Thyroid gland (tissue), 4 donors: ENCODE measurements around the gene CFAP69. TPM values are rescaled to one million over a fixed set of nuclear protein-coding genes. Genes with fewer than 3 reads are reported as not detected.

Experiments
- DNase-seq, 2 donors: peaks; one replicate each; pipeline ENCODE4 v3.0.0-alpha.2; 2019
- H3K27ac ChIP-seq, 3 donors: fragments of 200-600 bp; sonication (generic); 1 replicate in 2 of 3; 2 replicates in 1 of 3; pipeline ENCODE4 v1.5.1; 2016 to 2019; ENCODE audit warnings: mild to moderate bottlenecking in 1 of 3, moderate library complexity in 1 of 3
- H3K27me3 ChIP-seq: fragments of 200-600 bp; sonication (generic); one replicate; pipeline ENCODE4 v1.5.1; 2019
- H3K36me3 ChIP-seq, 2 donors: fragments of 200-600 bp; sonication (generic); one replicate each; pipeline ENCODE4 v1.5.1; 2016 to 2019
- H3K4me1 ChIP-seq, 2 donors: fragments of 200-600 bp; sonication (generic); one replicate each; pipeline ENCODE4 v1.5.1; 2017 to 2019
- H3K4me3 ChIP-seq, 3 donors: fragments of 200-600 bp; sonication (generic); replicated peaks in 1 of 3; 1 replicate in 2 of 3; 2 replicates in 1 of 3; pipeline ENCODE4 v1.5.1; 2016; ENCODE audit warnings: mild to moderate bottlenecking in 1 of 3
- H3K9me3 ChIP-seq: fragments of 200-600 bp; sonication (generic); one replicate; pipeline ENCODE4 v1.5.1; 2017
- CTCF ChIP-seq, 6 experiments: fragments of 200-600 bp in 3 of 6; fragments of 450-650 bp in 3 of 6; sonication (generic) in 3 of 6; IDR thresholded peaks; one replicate each; pipeline ENCODE4 v1.5.1; 2016 to 2019; ENCODE audit warnings: antibody characterized with exemption in 6 of 6, mild to moderate bottlenecking in 2 of 6, inconsistent platforms in 1 of 6, moderate library complexity in 1 of 6
- POLR2A ChIP-seq, 2 donors: fragments of 450-650 bp; IDR thresholded peaks; one replicate each; pipeline ENCODE4 v1.6.1; 2017; ENCODE audit warnings: antibody characterized with exemption in 2 of 2, mild to moderate bottlenecking in 2 of 2, moderate library complexity in 1 of 2
- WGBS, 2 donors: methylation state at CpG; one replicate each; pipeline ENCODE4 v1.1.5; 2017; 5-methylcytosine and 5-hydroxymethylcytosine counted together
- intact Hi-C: fragments of 100-400 bp; cut with DNase I; formaldehyde crosslinking; loops from one replicate; pipeline ENCODE4 v1.15.1; 2023
- total RNA-seq, 4 donors: library from RNA; depleted of rRNA; stranded (reverse); fragments of >200 nt; gene quantifications; one replicate each; pipeline ENCODE4 v1.2.3, GENCODE V29; 2016

The CFAP69 gene
- total RNA-seq, 4 donors from 2014 or later: 12.6 to 73.8 (median 32.5) TPM

- no peak for DNase-seq
- Histone ChIP-seq H3K27me3 (no peaks in the 10 kb centered on the region), H3K9me3 (no peaks in the 10 kb centered on the region), H3K27ac (no peak overlapping the region), H3K4me1 (no peaks in the 10 kb centered on the region), H3K36me3 (no peaks in the 10 kb centered on the region), H3K4me3 (no peak overlapping the region)
- intact Hi-C loops: no loop called here
- TF ChIP-seq POLR2A (IDR thresholded peaks at IDR 0.05) (no peak), CTCF (IDR thresholded peaks at IDR 0.05) (no peak)
Measured at GRCh38 chr7:90274161-90274560, 29.2 kb downstream of the CFAP69 start.

DNA sequence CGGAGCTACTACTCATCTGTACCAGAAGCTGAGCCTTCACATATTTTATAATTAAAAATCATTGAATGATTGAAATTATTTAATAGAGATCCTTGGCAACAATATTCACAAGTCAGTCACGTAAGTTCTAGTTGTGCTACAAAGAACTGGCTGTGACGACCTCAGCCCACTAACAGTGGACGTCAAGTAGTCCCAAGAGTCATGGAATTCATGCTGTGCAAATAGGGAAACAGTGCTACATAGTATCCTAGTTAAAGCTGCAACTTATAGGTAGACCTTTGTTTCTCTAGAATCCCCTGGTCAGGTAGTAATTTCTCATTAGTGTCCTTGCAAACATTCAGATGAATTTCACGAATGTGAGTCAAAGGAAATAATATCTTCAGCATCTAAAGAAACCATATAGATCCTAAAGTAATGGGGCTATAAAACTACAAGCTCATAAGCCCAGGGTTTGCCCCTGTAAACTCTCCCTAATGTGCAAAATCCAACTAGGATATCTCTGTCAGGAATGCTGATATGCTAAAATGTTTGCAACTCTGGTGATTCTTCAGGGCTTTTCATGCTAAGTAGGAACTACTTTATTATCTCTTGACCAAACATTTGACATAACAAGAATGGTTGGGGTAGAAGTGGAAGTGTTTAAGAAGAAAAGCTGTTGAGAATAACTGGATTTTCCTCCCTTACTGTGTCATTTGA, 31.2 kb downstream of the CFAP69 start:
- intact Hi-C loops: no loop called here

GRCh38 chr7:90288154-90288553, 43.2 kb downstream of the CFAP69 start:
- Histone ChIP-seq H3K4me1 (no peaks in the 10 kb centered on the region), H3K27ac (no peak overlapping the region), H3K27me3 (no peaks in the 10 kb centered on the region), H3K4me3 (no peak overlapping the region), H3K36me3 (no peaks in the 10 kb centered on the region), H3K9me3 (no peaks in the 10 kb centered on the region)
- DNase-seq: no peak
- WGBS, 2 donors: 93% methylated on average over 3 of the region's 3 CpGs
- TF ChIP-seq CTCF (IDR thresholded peaks at IDR 0.05) (no peak), POLR2A (IDR thresholded peaks at IDR 0.05) (no peak)
- intact Hi-C loops: no loop called here

More for the DNA sequence above, 31.2 kb downstream of the CFAP69 start:
- Histone ChIP-seq H3K27ac (no peak overlapping the region), H3K36me3 (peaks cover 0 to 5% of the 10 kb centered on the region in 2 donors), H3K9me3 (no peaks in the 10 kb centered on the region), H3K4me1 (no peaks in the 10 kb centered on the region), H3K4me3 (no peak overlapping the region), H3K27me3 (no peaks in the 10 kb centered on the region)
- TF ChIP-seq POLR2A (IDR thresholded peaks at IDR 0.05) (no peak), CTCF (IDR thresholded peaks at IDR 0.05) (no peak)
- 74 to 86% methylated on average over 5 of the region's 5 CpGs for WGBS, 2 donors
- DNase-seq: no peak

- no peaks in the 10 kb centered on the region for H3K4me1 ChIP-seq
- H3K36me3 ChIP-seq: no peaks in the 10 kb centered on the region
- TF ChIP-seq CTCF (IDR thresholded peaks at IDR 0.05) (no peak), POLR2A (IDR thresholded peaks at IDR 0.05) (no peak)
- no peak overlapping the region for H3K4me3 ChIP-seq
- intact Hi-C loops: no loop called here
- no peak overlapping the region for H3K27ac ChIP-seq
- H3K9me3 ChIP-seq: no peaks in the 10 kb centered on the region
- DNase-seq: no peak
- 90 to 93% methylated on average over 3 of the region's 3 CpGs for WGBS, 2 donors
- H3K27me3 ChIP-seq: no peaks in the 10 kb centered on the region
Measured at GRCh38 chr7:90290244-90291113, 45.5 kb downstream of the CFAP69 start.
